Germinal center (tissue), 1 donor: ENCODE measurements around the gene HIGD1C.
"Not testable (repeated sequence)": the region's sequence is repeated elsewhere in the genome, so short reads cannot be mapped to it uniquely, and the experiment has no call there.

ENCODE experiments used
- DNase-seq: peaks from one replicate; pipeline ENCODE4 v3.0.0; 2012; ENCODE audit warnings: mixed read lengths, low spot score

The HIGD1C gene

GRCh38 chr12:50985322-50985721 is 33.0 kb downstream of the HIGD1C start:
- DNase-seq, result no peak

DNA sequence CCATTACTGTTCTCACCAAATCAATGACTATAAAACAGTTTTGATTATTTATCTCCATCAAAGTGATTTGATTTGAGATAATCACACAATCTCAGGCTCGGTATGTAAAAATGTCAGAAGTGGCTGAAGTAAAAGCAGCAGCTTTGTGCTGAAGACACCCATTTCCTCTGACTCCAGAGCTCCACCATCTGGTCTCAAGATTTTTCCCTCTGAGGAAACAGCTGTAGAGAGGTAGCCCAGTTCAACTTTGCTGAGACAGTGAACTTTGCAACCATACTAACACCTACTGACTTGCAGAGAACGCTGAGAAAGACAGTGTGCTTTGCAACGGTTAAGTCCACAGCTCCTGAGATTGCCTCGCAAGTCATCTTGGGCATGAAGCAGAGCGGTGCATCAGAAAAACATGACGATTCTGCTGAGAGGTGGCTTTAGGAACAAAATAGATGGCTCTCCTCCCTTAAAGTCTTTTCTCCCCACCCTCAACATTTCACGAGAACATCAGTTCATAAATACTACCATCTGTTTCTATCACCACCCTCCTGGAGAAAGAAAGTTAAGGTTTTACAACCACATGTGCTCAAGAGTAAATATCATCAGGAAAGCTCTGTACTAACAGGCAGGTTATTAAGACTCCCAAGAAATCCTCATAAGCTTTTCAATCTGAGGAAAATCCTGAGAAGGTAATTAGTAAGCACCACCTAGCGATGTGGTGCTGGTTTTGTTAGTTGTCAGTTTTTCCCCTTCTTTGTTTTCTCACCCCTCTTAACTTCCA is 34.8 kb downstream of the HIGD1C start:
- peak; percentile 45 for DNase-seq

GRCh38 chr12:50988051-50988450 is 35.7 kb downstream of the HIGD1C start:
- no peak for DNase-seq

GRCh38 chr12:50988871-50989270 is 36.5 kb downstream of the HIGD1C start:
- DNase-seq, result no peak

DNA sequence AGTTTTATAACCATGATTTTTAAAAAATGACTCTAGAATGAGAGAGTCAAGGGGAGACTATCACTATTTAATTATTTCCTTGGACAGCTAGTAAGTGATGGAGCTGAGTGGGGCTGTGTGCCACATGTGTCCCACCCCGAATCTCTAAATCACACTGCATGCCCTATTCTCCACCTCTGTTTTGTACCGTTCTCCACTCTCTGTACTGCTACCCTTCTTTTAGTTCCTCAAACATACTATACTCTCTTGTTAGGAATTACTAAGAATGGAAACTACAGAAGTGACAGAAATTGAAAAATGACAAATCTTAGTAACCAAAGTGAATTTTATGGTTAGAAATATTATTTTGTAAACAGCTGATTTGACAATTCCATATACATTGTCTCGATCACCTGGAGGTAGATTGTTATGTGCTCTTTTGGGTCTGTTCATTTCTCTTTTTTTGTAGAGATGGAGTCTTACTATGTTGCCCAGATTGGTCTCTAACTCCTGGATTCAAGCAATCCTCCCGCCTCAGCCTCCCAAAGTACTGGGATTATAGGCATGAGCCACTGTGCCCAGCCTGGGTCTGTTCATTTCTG is 37.9 kb downstream of the HIGD1C start:
- no peak for DNase-seq

DNA sequence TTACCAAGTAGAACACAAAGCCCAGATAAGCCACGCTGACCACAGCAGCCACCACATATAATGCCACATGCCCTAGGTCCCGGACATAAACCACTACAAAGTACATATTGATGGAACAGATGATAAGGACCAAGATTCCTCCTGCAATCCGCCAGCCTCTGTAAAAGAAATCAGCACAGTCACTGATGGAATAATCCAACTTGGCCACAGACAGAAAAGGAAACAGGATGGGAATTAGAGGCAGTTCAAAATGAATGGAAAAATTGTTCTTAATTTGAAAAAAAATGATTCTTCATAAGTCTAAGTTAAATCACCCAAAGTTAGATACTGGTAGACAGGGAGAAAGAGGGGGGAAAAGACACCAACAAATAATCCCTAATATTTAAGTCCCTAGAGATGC is 38.4 kb downstream of the HIGD1C start:
- no peak for DNase-seq

DNA sequence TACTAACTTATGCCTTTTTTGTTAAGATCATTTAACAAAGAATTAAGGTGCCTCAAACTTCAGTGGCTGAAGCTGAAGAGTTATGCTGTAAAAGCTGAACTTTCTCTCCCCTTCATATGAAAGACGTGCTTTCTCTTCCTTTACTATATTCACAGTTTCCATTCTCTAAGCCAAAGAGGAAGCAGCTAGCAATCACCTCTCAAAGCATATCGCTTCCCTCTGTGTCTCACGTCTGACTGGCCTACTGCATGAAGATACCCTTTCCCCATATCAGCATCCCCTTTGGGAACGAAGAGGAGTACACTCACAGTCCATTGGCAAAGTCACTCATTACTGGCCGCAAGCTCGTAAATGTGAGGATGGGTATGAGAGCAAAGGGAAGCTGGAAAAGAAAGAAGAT is 38.9 kb downstream of the HIGD1C start:
- DNase-seq, result no peak

DNA sequence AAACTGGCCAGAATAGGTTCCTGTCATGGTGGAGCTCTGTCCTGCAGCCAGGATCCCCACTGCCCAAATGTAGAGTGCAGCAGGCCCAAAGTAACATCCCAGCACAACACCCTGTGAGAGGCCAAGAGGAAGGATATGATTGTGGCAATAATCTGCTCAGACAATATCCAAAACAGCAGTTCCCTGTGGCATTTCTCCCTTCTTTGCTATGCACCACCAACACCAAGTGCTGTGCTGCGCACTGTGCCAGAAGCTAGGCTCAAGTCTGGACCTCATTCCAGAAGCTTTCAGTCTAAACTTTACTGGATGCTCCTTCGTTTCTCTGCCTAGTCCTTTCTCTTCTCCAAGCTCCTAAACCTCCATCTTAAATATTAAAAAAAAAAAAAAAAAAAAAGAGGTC is 40.5 kb downstream of the HIGD1C start:
- no peak for DNase-seq

DNA sequence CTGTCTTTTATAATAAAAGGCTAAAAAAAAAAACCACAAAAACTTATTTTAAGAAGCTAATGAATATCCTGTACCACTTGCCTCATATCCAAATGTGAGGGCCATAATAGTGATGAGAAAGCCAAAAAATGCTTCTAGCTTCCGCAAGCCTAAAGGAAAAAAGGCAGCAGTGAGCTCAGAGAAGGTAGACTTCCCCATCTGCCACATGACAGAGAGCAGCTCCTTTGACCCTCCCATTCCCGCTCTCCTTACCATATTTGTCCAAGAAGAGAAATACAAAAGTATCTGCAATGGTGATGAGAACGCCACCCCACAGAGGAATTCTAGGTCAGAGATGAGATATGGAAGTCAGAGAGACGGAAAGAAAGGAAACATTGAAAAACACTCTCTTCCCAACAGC is 46.7 kb downstream of the HIGD1C start:
- no peak for DNase-seq

- DNase-seq, result no peak
Observed at GRCh38 chr12:51000245-51000644, 47.9 kb downstream of the HIGD1C start.

GRCh38 chr12:51001799-51002198 is 49.5 kb downstream of the HIGD1C start:
- DNase-seq, result no peak

GRCh38 chr12:51004504-51004903 is 52.2 kb downstream of the HIGD1C start:
- no peak for DNase-seq

DNA sequence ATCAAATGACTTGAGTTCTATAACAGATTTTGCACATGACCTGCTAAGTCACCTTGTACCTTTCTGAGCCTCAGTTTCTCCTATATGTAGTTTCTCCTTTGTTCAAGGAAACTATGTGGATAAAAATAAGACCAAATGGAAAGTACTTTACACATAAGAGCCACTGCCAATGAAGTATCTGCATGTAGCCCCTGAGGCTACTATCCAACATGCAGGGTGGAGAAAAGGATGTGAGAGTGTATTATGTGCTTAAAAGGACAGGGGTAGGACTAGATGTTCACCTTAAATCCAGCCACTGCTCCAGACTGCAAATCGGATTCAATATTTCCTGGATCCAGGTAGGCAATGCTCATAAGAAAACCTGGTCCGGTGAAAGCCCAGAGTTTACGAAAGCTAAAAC is 52.7 kb downstream of the HIGD1C start:
- DNase-seq, result no peak

DNA sequence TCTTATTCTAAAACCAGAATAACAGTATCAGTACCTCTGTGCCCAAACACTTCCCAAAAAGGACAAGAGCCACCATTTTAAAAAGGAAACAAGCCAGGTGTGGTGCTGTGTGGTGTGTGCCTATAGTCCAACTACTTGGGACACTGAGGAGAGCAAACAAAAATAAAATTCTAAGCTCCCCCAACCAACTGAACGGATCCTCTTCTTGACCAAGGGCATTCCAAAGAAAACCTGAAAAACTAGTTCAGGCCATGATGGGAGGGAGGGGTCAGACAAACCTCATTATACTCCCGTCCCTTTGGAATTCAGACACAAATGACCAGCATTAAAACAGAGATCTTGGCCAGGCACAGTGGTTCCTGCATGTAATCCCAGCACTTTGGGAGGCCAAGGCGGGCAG is 53.3 kb downstream of the HIGD1C start:
- DNase-seq, result no peak

- DNase-seq, result no peak
Observed at GRCh38 chr12:51008329-51009055, 56.1 kb downstream of the HIGD1C start.

DNA sequence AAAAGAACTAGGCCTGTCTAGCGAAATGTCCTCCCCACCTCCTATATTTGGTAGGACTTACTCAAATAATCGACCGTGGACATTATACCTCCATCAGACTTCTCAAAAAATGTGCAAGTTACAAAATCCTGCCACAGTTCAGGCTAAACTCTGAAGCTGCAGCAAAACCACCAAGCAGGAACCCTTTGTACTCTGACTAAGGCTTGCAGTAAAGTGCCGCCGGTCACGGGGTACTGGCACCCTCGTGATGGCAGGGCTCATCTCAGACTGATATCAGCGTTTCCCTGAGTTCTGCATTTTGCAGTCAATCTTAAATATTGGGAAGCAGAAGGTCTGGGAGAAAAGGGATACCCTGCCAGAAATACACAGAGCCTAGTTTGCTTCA is 56.7 kb downstream of the HIGD1C start:
- DNase-seq, result no peak

DNA sequence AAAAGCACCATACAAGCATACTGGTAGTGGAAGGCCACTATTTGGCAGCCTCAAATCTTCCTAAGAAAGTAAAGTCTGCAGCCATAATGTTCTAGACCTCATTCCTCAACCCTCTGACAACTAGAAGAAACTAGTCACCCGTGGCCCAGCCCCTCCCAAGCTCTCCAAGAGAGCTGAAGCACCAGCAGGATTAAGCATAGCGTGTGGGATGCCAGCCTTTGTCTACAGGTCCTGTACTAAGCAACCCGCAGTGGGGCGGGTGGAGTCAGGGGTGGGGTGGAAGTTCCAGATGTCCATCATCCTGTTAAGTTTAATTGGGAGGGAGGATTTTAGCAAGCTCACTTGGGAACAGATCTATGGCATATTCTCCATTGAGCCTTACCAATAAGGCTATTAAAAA is 59.6 kb downstream of the HIGD1C start:
- DNase-seq, result no peak

DNA sequence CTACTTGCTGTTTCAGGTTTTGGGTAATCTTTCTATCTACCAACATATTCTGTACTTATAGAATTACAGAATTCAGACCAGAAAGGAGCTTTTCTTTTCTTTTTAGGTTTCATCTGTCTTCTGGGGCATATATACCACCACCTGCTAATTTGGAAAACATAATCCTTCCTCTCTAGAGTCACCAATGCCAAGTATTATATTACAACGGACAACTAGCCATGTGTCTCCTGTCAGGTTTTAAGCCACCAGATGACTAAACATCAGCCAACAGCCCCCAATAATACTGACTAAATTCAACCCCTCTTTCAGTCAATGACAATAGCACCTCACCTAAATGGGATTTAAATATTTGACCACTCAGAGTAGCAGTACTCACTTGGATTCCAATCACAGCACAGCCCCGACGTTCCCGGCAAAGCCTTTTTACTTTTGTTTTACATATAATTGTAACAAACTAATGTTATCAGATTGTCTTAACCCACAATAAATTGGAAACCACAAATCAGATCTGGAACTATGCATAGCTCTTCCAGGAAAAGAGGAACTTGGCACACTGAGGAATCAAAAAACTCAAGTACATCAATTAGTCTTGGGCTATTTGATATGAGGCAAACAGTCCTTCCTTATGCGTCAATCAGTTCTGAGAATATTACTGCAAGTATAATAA is 60.4 kb downstream of the HIGD1C start:
- no peak for DNase-seq

DNA sequence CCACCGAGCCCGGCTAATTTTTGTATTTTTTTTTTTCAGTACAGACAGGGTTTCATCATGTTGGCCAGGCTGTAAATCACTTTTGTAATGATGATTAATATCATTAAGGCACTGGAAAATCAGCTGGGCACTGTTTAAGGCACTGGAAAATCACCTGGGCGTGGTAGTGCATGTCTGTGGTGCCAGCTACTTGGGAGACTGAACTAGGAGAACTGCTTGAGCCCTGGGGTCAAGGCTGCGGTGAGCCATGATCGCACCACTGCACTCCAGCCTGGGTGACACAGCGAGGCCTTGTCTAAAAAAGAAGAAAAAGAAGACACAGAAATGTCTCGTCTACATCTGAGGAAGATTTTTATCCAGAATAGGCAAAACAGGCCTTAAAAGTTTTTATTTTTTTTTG is 61.1 kb downstream of the HIGD1C start:
- DNase-seq, result no peak

- not testable (repeated sequence) for DNase-seq
Observed at GRCh38 chr12:51014467-51014866, 62.1 kb downstream of the HIGD1C start.

DNA sequence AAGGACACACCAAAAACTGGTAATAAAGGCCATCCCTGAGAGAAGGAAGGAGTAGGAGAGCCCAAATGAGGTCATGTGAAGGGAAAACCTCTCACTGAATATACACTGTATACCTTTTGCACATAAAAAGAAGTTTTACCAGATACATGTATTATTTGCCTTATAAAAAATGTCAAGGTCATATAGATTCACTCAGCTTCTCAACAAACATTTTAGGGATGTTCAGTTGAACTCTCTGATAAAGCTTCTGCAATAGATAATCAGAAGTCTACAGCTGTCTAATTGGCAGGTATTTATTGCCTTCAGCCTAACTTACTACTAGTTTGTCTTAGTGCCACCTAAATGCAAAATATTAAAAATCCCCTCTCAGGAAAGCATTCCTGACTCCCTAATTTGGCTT is 65.1 kb downstream of the HIGD1C start:
- no peak for DNase-seq

GRCh38 chr12:51018956-51019355 is 66.6 kb downstream of the HIGD1C start:
- DNase-seq, result no peak

DNA sequence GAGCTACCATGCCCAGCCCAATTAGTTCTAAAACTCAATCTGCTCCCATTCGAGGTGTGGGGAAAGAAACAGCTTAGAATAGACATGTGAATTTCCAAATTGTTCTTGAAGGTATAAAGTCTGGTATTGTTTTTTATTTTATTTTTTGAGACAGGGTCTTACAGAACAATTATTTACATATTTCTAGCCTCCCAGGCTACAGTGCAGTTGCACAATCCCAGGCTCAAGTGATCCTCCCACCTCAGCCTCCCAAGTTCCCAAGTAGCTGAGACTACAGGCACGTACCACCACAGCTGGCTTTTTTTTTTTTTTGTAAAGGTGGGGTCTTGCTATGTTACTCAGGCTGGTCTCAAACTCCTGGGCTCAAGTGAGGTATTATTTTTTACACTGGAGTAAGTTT is 67.6 kb downstream of the HIGD1C start:
- DNase-seq, result no peak
